GM19395 (cell line): ENCODE data around the gene NRG4.
"Not testable (repeated sequence)": the region's sequence is repeated elsewhere in the genome, so short reads cannot be mapped to it uniquely, and the experiment has no call there.

ENCODE experiments used
- ATAC-seq: cut with Tn5 transposase; IDR thresholded peaks from one replicate; pipeline ENCODE4 v1.9.1; 2021; ENCODE audit warnings: mild to moderate bottlenecking, moderate library complexity; ENCODE audit not compliant: unreplicated experiment

The NRG4 gene

DNA sequence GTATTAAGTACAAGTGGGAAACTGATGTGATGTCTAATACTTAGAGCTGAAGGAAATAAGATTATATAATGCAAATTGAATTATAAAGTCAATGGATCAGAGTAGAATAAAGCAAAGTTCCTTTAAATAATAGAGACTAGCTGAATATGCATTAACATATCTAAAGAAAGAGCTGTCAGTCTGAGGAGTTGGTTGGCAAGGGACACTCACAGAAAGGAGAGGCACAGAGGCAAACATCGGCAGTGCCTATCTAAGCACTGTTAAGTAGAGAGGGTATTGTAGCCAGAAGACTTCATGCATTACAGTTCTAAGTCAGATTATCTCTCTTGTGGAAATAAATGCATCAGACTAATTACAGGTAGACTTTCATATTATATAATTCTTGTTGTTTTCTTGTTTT, 16.6 kb downstream of the NRG4 start:
- ATAC-seq: no peak

DNA sequence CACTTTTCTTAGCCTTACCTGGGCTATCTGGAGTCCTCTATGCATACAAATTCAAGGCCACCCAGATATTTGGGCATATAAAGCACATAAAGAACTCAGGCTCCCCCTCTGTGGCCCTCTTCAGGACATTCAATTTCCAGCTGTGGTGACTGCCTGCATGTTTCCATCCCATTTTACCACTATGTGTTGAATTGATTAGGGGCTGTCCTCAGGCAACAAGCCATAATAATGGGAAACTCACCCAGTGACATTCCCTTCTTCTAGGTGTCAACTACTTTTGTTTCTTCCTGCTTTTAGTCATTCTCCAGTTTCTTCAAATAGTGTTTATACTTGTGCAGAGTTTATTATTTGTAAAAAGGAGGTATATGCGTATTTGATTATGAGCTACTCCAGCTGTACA, 18.0 kb downstream of the NRG4 start:
- no peak for ATAC-seq

GRCh38 chr15:75992897-75993296, 19.3 kb downstream of the NRG4 start:
- ATAC-seq: no peak

- ATAC-seq: no peak
Measured at GRCh38 chr15:75989875-75990274, 22.3 kb downstream of the NRG4 start.

GRCh38 chr15:75989045-75989444, 23.2 kb downstream of the NRG4 start:
- no peak for ATAC-seq

DNA sequence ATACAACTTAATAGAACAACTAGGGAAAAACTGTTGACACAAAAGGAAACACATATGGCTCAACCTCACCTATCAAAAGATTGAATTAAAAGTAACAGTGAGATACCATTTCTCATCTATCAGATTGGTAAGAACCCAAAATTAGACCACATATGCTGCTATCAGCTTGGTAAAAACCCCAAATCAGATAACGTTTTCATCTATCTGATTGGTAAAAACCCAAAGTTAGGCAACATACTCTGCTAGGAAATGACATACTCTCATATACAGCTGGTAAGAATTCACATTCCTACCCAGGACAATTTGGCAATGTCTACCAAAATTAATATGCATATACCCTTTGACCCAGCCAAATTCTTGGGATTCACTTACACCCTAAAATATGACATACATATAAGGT, 26.3 kb downstream of the NRG4 start:
- no peak for ATAC-seq

GRCh38 chr15:75984706-75985105, 27.5 kb downstream of the NRG4 start:
- ATAC-seq: not testable (repeated sequence)

DNA sequence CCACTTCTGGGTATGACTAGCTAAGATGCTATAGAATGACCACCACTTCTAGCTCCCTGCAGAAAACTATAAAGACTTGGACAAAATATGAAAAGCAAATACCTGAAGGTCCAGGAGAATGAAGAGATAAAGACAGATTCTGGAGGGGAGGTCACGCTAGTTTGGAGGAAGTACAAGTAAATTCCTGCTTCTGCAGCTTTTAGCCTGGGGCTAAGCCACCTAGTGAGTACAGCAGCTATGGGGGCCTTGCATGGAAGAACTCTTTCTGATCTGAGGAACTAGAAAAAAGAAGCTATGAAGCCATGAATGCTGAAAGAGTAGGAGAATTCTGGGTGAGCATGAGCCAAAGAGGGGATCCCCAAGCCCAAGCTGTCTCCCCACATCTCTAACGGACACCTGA, 29.8 kb downstream of the NRG4 start:
- no peak for ATAC-seq

DNA sequence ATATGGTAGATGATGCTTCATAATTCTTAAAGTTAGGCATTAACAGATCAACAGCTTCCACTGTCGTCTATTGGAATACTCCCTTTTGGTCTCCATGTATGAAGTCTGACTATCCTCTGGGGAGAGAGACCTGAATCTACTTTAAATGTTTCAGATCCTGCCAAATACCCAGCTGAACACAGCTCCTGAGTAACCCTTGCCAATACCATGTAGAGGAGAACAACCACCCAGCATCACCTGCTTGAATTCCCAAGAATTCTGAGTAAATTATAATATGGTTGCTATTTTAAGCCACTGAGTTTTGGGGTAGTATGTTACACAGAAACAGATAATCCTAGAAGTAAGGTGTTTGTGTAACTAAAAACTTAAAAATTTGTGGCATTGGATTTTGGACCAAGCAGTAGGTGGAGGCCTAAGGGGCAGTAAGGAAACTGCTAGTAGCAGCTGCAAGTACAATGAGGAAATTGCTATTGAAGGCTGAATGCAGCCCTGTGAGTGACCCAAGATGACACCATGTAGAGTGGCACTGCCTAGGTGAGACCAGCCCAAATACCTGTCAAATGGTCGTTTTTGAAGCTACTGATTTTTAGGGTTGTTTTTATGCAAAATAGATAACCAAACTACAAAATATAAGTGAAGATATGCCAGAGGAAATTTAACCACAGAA, 30.9 kb downstream of the NRG4 start:
- ATAC-seq: no peak

DNA sequence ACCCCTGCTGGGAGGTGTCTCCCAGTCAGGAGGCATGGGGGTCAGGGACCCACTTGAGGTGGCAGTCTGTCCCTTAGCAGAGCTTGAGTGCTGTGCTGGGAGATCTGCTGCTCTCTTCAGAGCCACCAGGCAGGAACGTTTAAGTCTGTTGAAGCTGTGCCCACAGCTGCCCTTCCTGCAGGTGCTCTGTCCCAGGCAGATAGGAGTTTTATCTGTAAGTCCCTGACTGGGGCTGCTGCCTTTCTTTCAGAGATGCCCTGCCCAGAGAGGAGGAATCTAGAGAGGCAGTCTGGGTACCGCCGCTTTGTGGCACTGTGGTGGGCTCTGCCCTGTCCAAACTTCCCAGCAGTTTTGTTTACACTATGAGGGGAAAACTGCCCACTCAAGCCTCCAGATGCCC, 35.5 kb downstream of the NRG4 start:
- ATAC-seq: not testable (repeated sequence)

DNA sequence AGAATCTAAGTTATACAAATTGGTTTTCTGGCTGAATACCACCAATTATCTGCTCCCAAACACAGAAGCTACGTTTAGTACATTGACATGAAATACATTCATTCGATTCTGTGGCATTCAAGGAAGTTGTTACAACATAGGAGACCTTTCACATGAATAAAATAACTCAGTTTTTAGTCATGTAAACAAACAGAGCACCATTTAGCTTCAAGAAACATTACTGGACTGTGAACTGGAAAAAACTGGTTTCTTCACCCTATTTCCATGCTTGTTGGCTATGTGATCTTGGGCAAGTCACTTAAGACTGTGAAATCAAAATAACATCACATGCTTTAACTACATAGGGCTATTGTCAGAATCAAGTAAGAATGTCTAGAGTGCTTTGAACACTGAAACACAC, 46.2 kb downstream of the NRG4 start:
- ATAC-seq: no peak

DNA sequence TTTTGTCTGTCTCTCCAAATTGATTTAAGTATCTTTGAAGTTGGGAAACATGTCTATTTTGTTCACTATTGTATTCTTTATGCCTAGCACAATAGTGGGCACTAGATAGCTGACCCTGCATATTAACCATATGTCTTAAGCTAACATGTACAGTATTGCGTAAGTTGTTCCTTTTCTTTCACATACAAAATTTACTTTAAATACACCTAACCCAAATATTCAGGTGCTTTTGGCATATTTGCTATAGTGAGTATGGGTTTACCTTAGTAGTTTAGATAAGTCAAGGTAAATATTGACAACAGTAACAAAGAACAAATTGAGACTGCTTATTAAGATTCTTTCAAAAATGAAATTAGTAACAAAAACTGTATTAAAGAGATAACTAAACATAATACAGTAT, 50.9 kb downstream of the NRG4 start:
- no peak for ATAC-seq

- ATAC-seq: no peak
Measured at GRCh38 chr15:75955720-75956119, 56.5 kb downstream of the NRG4 start.

GRCh38 chr15:75952525-75952924, 59.7 kb downstream of the NRG4 start:
- ATAC-seq: no peak

- ATAC-seq: no peak
Measured at GRCh38 chr15:75948761-75949296, 63.4 kb downstream of the NRG4 start.

DNA sequence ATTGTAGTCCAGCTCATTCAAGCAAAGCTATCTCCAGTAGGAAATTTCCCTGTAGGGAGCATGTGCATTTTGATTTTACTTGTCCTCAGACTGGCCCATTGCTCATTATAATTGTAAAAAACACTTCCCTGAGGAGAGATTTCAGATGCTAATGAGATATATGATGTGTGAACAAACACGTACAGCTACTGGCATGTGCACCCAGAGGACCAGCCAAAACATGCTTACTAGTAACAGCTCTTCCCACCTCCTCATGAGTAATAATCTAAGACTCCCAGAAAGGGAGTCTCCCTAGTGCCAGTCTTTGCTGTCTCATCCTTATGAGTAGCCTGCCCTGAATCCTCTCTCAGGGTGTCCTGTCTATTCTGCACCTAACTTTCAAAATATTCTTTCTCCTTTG, 65.1 kb downstream of the NRG4 start:
- no peak for ATAC-seq

DNA sequence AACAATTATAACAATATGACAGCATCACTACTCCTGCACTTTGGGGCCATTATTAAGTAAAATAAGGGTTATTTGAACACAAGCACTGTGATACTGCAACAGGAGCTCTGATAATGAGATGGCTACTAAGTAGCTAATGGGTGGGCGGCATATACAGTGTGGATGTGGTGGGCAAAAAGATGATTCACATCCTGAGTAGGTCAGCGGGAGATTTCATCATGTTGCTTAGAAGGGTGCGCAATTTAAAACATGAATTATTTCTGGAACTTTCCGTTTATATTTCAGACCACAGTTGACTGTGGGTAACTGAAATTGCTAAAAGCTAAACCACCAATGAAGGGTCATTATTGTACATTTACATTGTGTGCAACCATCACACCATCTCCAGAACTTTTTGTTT, 66.3 kb downstream of the NRG4 start:
- no peak for ATAC-seq

GRCh38 chr15:75943713-75944215, 68.5 kb downstream of the NRG4 start:
- no peak for ATAC-seq

- ATAC-seq: no peak
Measured at GRCh38 chr15:75943246-75943645, 69.0 kb downstream of the NRG4 start.

- no peak for ATAC-seq
Measured at GRCh38 chr15:75942464-75942863, 69.8 kb downstream of the NRG4 start.

- ATAC-seq: no peak
Measured at GRCh38 chr15:75930866-75931265, 81.4 kb downstream of the NRG4 start.

GRCh38 chr15:75929799-75930565, 82.2 kb downstream of the NRG4 start:
- no peak for ATAC-seq
